ENCODE data around the gene SPATS2.
"Not testable (repeated sequence)": the region's sequence is repeated elsewhere in the genome, so short reads cannot be mapped to it uniquely, and the experiment has no call there.

Gene SPATS2

GRCh38 chr12:49470986-49471385 lies 103.7 kb downstream of the SPATS2 start:
- DNase-seq (ENCODE audit: low spot score) = no peak

GRCh38 chr12:49471557-49471956 lies 104.3 kb downstream of the SPATS2 start:
- DNase-seq (ENCODE audit: low spot score) = no peak

GRCh38 chr12:49476091-49476490 lies 108.8 kb downstream of the SPATS2 start:
- DNase-seq (ENCODE audit: low spot score) = no peak

- DNase-seq (ENCODE audit: low spot score) = no peak
Measured at GRCh38 chr12:49478949-49479664, 111.8 kb downstream of the SPATS2 start.

GRCh38 chr12:49482095-49483051 lies 115.1 kb downstream of the SPATS2 start:
- DNase-seq (ENCODE audit: low spot score) = no peak

- no peak for DNase-seq (ENCODE audit: low spot score)
Measured at GRCh38 chr12:49483619-49484018, 116.4 kb downstream of the SPATS2 start.

GRCh38 chr12:49487605-49488004 lies 120.3 kb downstream of the SPATS2 start:
- no peak for DNase-seq (ENCODE audit: low spot score)

GRCh38 chr12:49489154-49489553 lies 121.9 kb downstream of the SPATS2 start:
- DNase-seq (ENCODE audit: low spot score) = no peak

GRCh38 chr12:49489720-49490119 lies 122.5 kb downstream of the SPATS2 start:
- no peak for DNase-seq (ENCODE audit: low spot score)

GRCh38 chr12:49491823-49492222 lies 124.6 kb downstream of the SPATS2 start:
- DNase-seq (ENCODE audit: low spot score) = no peak

- DNase-seq (ENCODE audit: low spot score) = no peak
Measured at GRCh38 chr12:49493900-49494299, 126.6 kb downstream of the SPATS2 start.

- DNase-seq (ENCODE audit: low spot score) = no peak
Measured at GRCh38 chr12:49496417-49497360, 129.4 kb downstream of the SPATS2 start.

- DNase-seq (ENCODE audit: low spot score) = no peak
Measured at GRCh38 chr12:49501895-49502294, 134.6 kb downstream of the SPATS2 start.

GRCh38 chr12:49502590-49502989 lies 135.3 kb downstream of the SPATS2 start:
- DNase-seq (ENCODE audit: low spot score) = no peak

GRCh38 chr12:49503674-49504180 lies 136.5 kb downstream of the SPATS2 start:
- DNase-seq (ENCODE audit: low spot score) = no peak

GRCh38 chr12:49505672-49506071 lies 138.4 kb downstream of the SPATS2 start:
- DNase-seq (ENCODE audit: low spot score) = no peak

- DNase-seq (ENCODE audit: low spot score) = no peak
Measured at GRCh38 chr12:49507139-49507538, 139.9 kb downstream of the SPATS2 start.

GRCh38 chr12:49509681-49510080 lies 142.4 kb downstream of the SPATS2 start:
- not testable (repeated sequence) for DNase-seq (ENCODE audit: low spot score)

GRCh38 chr12:49511410-49511809 lies 144.1 kb downstream of the SPATS2 start:
- DNase-seq (ENCODE audit: low spot score) = no peak

GRCh38 chr12:49512546-49512945 lies 145.3 kb downstream of the SPATS2 start:
- no peak for DNase-seq (ENCODE audit: low spot score)

- no peak for DNase-seq (ENCODE audit: low spot score)
Measured at GRCh38 chr12:49515266-49515665, 148.0 kb downstream of the SPATS2 start.

Measured in ecto neural progenitor cell (in vitro differentiated cells).